NCI-H1436 treated with DMSO at 0.1 percent for 48 hours (cell line): ENCODE data around the gene ZACN.

Experiments
- DNase-seq: peaks from one replicate; lab custom pipeline; 2025; lab: John Stamatoyannopoulos, UW

ZACN gene

DNA sequence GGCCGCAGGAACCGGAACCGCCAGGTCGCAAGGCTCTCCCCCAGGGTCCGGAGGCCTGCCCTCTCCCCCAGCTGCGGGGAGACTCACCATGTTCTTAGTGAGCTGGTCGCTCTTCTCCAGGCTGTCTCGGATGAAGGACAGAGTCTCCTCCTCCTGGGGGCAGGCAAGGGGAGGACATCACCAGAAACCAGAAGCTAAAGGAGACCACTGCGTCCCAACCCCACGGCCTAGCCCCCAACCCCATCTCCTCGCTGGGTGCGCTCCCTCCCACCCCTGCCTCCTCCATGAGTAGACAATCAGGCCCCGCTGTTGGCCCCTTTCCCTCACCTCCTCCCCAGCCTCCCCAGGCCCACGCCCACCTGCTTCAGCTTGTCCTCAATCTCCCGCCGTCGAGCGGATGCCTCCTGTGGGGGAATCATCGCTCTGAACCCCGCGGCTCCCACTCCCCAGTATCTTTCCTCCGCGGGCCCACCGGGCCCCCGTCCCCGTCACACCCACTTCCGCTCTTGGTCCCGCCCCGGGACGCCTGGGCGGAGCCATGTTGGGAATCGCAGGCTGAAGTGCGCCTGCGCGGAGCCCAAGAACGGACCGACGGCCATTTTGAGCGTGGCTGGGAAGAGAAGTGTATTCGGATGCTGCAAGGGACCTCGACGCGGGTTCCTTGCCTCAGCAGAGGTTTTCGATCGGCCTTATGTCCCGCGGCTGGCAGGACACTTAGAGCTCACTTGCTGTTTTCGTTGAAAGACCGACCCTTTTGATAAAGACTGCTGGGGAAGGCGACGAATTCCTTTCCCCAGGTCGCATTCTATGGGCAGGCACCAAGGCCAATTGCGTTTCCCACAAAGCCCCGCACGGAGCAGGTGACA is 24.5 kb downstream of the ZACN start, which contains the start of gene EXOC7:
Gene EXOC7 (minus strand): TSS at position 514 of the 866 bp plus-strand sequence. CDS start 95 bp downstream, at position 419.
- peak; percentile 44 for DNase-seq

DNA sequence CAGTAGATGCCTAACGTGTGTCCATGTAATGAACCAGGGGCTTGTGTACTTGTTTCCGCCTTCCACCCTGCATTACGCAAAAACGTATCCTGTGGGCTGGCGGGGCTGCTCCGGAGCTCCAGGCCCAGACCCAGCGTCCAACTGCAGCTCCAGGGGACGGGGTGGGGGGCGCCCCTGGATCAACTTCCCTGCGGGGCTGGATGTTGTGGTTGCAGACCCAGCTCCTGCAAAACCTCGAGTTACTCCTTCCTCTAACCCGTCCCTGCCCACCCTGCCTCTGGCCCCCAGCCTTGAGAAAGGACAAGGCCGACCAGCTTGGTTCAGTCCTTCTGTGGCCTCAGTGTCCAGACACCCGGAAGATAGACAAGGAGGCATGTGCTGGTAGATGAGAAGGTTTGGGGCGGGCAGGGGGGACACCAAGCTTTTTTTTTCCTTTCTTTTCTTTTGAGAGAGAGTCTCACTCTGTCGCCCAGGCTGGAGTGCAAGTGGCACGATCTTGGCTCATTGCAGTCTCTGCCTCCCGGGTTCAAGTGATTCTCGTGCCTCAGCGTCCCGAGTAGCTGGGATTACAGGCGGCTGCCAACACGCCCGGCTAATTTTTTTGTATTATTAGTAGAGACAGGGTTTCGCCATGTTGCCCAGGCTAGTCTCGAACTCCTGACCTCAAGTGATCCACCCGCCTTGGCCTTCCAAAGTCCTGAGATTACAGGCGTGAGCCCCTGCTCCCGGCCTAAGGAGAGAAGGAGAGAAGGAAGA is 25.3 kb downstream of the ZACN start:
- DNase-seq, result no peak

DNA sequence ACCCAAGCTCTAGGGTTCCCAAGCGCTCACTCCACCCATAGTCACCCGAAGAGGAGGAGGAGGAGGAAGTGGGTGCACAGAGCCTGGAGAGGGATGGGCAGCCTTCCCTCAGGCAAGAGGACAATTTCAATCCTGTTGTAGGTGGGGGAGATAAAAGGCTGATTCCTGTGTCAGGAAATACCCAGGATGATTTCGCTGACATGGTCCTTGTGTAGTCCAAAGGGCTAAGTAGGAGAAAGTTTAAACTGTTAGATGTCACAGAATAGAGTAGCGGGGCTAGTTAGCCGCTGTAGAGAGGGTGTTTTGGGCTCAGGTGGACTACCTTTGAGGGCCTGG is 25.9 kb downstream of the ZACN start:
- no peak for DNase-seq

DNA sequence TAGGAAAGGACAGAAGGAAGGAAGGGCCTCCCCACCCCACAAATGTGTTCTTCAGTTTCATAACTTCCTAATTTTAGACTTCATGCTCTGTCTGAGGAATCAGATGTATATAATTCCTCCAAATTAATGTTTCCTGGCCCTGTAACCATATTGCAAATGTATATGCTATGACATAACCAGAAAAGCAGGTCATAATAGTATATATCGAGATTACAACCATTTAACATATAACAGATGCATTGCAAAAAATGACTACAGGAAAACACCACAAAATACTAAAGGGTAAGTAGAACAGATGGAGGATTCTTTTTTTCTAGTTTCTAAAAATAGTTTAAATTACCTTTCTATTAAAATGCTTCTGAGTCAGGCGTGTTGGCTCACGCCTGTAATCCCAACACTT is 27.7 kb downstream of the ZACN start:
- no peak for DNase-seq

DNA sequence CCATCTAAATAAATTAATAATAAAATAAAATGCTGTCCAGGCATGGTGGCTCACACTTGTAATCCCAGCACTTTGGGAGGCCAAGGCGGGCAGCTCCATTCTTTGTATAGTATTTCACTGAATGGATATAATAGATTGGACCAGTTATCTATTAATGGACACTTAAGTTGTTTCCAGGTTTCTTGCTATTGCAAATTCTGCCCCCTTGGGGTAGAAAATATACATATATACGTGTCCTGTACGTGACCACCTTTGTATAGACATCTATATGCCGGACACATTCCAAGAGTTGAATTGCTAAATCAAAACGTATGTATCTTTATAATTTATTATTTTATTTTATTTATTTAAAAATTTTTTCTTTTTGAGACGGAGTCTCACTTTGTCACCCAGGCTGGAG is 28.5 kb downstream of the ZACN start:
- no peak for DNase-seq

DNA sequence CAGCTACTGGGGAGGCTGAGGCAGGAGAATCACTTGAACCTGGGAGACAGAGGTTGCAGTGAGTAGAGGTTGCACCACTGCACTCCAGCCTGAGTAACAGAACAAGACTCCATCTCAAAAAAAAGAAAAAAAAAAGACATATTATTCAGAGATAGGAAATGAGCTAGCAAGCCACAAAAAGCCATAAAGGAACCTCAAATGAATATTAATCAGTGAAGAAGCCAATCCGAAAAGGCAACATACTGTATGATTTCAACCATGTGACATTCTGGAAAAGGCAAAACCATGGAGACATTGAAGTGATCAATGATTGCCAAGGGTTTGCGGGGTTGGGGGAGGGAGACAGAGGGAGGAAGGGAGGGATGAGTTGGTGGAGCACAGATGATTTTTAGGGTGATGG is 33.0 kb downstream of the ZACN start:
- no peak for DNase-seq

DNA sequence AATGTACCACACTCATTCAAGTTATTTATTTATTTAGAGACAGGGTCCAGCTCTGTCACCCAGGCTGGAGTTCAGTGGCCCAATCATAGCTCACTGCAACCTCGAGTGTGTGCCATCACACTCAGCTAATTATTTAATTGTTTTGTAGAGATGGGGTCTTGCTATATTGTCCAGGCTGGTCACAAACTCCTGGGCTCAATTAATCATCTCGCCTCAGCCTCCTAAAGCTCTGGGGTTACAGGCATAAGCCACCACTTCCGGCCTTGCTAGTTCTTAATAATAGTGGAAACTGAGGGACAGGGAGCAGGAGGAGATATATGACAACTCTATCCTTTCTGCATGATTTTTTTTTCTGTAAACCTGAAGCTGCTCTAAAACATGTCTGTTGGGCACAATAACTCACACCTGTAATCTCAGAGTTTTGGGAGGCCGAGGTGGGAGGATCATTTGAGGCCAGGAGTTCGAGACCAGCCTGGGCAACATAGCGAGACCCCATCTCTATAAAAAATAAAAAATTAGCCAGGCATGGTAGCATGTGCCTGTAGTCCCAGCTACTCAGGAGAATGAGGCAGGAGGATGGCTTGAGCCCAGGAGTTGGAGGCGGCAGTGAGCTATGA is 36.3 kb downstream of the ZACN start:
- DNase-seq, result no peak

DNA sequence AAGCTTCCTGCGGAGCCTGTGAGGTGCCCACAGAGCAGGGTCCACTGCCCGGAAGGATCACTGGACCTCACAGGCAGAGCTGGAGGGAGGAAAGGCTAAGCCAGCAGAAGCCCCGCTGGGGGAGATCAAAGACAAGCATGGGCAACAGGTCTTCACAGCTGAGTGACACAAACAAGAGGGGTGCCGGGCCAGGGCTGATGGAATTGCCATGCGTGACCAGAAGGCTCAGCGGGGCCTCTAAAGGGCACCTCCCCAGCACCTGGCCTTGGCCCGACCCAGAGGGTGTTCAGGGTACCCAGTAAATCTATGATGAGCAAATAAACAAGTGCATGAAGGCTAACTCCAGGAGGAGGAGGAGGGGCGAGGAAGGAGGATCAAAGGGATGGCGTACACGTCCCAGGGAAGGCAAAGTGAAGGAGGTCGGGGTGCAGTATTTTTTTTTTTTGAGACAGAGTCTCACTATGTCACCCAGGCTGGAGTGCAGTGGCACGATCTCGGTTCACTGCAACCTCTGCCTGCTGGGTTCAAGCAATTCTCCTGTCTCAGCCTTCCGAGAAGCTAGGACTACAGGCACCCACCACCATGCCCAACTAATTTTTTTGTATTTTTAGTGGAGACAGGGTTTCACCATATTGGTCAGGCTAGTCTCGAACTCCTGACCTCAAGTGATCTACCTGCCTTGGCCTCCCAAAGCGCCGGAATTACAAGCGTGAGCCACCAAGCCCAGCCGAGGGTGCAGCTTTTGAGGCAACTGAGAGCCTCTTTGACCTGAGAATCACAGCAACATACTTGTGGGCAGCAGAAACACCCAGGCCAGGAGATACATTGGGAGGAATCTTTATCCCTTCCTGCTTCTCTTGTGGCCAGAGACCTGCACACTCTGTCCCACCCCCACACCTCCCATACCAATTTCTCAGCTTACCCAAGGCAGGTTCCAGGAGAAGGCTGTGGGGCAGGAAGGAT is 40.7 kb downstream of the ZACN start:
- DNase-seq, result no peak

DNA sequence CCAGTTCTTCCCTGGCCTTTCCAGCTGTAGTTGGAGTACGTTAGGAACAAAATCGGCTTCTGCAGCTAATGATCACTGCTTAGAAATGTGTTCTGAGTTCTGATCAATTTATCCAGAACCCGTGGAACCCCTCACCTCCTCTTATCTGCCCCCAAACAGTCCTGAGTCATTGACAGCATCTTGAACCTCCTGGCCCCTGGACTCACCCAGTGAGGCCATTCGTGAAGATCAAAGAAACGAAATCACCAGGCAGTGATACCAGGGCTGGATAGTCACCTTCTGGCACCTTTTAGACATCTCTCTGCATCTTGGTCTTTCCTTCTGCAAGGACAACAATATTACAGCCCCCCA is 41.7 kb downstream of the ZACN start:
- DNase-seq, result no peak

DNA sequence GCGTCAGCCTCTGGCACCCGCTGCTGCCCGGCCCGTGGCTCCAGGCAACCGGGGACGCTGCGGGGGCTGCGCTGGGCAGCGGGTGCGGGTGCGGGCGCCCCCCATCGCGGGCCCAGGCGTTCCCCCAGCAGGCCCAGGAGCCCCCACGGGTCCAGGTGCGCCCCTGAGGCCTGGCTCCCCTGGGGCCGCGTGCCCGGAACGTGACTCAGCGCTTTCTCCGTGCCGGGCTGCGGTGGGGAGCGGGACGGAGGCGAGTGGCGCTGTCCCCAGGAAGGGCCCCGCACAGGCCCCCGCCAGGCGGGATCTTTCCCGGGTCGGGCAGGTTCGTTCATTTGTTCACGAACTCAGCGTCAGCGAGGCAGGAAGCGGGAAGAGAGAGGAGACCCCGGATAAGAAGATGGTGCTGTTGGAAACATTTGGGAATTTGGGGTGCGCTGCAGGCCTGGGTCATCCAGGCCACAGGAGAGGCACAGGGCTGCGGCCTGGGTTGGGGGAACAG is 43.0 kb downstream of the ZACN start:
- DNase-seq, result no peak

DNA sequence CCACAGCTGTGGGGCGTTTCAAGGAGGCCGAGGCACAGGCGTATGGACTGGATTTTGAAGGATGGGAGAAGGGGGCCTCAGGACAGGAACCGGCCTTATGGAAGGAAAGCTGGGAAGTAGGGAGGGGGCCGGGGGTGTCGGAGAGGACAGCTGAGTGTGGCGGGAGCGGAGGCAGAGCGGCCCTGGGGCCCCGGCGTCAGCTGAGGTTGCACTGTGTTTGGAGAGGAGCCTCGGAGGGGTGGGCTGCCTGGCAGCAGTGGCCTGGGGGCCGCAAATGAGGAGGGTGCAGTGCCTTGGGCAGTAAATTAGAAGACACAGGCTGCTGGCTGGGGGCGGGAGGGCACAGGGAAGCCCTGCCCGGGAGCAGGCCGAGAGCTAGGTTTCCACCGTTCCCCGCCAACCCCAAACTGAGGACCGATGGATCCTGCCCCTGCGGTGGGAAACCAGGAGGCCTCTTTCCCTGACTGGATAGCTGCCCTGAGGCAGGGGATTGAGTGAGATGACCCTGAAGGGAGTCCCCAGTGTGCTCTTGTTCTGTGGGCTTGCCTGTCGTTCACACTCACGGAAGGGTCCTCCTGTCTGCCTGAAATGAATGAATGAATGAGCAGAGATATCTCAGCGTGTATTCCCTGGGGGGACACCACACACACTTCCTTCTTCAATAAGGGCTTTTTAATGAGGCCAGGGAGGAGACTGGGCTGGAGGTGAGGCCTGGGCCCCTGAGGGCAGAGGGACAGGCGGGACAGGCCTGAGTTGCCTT is 43.6 kb downstream of the ZACN start:
- DNase-seq, result no peak

DNA sequence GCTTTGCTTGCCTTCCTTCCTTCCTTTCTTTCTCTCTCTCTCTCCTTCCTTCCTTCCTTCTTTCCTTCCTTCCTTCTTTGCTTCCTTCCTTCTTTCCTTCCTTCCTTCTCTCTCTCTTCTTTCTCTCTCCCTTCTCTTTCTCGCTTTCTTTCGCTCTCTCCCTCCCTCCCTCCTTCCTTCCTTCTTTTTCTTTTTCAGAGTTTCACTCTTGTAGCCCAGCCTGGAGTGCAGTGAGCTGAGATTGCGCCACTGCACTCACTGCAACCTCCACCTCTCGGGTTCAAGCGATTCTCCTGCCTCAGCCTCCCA is 44.2 kb downstream of the ZACN start:
- no peak for DNase-seq

DNA sequence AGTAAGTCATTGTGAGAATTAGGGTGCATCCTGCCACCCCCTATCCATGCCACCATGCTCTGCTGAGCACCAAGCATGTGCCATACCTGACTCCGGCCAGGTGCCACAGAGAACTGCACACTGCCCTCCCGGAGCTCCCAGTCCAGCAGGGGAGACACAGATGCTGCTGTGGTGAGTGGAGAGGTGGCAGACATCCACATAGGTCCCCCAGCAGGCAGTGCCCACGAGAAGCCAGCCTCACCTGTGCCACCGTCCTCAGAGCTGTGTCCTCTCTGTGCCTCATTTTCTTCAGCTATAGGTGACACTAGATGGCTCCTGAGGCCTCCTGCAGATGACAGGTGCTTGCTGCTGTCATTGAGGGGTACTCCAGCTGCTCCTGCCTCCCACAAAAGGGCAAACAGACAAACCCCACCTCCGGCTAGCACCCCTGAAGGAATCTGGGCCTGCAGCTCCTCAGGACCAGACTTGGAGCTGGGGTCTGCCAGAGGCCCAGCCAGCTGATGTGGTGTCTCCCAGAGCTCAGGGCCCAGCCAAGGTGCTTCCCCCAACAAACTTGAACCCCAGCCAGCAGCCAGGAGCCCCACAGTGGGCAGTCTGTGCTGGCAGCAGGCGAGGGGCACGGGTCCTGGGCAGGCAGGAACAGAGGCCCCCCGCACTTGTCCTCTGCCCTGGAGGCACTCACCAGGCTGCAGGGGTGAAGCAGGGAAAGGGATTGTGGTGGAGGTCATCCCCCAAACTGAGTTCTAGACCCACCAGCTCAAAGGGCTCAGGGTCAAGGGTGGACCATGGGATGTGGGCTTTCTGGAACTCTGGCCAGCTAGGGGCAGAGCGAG is 45.0 kb downstream of the ZACN start:
- no peak for DNase-seq

DNA sequence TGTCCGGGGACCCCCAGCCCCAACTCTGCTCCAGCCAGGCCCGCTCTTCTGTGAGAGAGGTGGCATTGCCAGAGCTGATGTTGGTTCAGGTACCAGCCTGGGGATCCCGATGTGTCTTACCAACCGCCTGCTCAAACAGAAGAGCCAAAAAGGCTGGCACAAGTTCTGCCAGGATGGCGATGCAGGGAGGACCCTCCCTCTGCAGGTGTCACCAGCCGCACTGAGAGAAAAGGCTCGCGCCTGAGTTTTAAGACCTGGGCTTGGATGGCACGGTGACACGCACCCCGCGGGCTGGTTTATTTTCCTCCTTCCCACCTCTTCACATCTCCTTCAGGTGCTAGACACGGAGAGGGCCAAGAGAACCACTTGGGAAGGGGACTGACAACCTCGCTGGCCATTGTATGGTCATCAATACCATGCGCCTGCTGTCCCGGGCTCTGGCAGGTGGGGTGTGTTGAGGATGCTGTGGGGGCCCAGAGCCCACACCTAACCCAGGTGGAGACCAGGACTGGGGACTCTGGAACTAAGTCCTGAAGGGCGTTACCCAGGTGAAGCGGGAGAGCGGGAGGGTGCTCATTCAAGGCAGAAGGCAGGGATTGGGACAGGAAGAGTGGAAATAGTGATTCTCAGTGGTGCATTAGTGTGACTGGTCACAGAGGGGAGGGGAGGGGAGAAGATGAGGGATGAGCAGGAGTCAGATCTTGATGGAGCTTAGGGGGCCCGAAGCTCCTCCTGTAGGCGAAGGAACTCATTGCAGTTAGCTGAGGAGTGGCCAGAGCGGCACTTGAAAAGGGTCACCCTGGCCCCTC is 45.8 kb downstream of the ZACN start:
- no peak for DNase-seq

DNA sequence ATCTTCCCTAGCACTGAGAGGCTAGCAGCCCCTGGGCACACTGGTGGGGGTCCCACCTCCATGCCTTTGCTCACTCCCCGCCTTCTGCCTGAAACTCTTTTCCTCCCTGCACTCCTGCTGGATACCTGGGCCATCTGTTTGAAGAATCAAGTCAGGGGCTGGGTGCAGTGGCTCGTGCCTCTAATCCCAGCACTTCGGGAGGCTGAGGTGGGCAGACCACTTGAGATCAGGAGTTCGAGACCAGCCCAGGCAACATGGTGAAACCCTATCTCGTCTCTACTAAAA is 46.4 kb downstream of the ZACN start:
- DNase-seq, result no peak

DNA sequence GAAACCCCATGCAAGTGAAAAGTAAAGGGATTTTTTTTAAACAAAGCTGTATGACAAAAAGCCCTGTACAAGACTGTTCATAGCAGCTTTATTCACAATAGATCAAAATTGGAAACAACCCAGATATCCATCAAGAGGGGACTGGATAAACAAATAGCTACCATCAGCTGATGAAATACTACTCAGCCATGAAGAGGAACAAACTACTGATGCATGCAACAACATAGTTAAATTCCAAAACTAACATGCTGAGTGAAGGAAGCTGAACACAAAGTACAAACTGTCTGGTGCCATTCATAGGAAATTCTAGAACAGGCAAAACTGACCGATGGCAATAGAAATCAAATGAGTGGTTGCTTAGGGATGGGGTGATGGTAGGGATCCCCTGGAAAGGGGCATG is 46.9 kb downstream of the ZACN start:
- no peak for DNase-seq

DNA sequence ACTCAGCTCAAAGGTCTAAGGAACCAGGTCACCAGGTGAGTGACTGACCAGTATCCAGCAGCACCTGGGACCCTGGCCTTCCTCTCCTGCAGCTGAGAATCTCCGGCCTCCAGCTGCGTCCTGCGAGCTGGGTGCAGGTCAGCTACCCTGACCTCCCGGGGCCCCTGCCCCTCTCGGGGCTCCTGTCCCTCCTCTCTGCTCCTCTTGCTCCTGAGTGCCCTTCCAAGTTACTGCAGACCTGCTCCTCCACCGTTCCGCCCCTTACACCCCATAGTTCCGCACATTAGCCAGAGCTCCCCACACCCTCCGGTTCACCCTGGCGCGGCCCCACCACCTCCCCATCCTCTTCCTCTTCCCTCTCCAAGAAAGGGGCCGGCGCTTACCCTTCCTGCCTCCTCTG is 51.5 kb downstream of the ZACN start:
- DNase-seq, result no peak

DNA sequence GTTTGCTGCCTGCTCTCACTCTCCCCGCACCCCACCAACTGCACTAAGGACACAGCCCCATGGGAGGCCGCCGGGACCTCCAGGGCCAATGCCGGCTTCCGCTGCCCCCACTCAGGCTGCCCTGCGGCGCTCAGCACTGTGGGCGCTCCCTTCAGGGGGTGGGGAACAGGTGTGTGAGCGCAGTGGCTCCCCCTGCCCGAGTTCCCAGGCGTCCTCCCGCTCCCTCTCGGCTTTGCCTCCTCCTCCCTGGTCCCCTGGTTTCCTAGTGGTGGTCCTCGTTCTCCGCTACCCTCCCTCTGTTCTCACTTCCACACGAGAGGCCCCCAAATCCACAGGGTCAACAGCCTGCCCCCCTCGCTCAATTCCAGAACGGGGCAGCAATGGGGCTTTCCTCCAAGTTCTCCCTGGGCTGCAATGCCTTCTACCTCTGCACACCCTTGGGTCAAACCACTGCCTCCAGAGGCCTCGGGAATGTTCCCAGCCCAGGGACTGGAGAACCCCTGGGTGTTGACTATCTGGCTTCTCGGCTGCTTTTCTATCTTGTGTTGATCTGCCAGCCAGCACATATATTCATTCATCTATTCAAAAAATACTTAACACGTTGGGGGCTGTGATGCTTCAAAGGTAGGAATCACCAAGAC is 52.2 kb downstream of the ZACN start:
- no peak for DNase-seq
